GM12892 (cell line): ENCODE measurements around the gene FCRL2. TPM values are rescaled to one million over a fixed set of nuclear protein-coding genes. Genes with fewer than 3 reads are reported as not detected.
A peak's percentile ranks its signal among the peaks of the same experiment; 100 is the strongest.

Source experiments
- DNase-seq: peaks from one replicate; pipeline ENCODE4 v3.0.0; 2011; ENCODE audit not compliant: insufficient read length
- FAIRE-seq: peaks from 2 replicates; lab custom pipeline; 2011; peaks lifted over from hg19 to GRCh38; lab: Jason Lieb, UNC
- POLR2A ChIP-seq: IDR thresholded peaks from 2 replicates; pipeline ENCODE4 v1.6.1; 2011; ENCODE audit warnings: low read depth, low read length, control low read depth
- POLR2AphosphoS5 ChIP-seq: IDR thresholded peaks from 2 replicates; pipeline ENCODE4 v1.6.1; 2011; ENCODE audit warnings: low read depth, low read length, control low read depth
- TAF1 ChIP-seq: IDR thresholded peaks from 2 replicates; pipeline ENCODE4 v1.6.1; 2011; ENCODE audit warnings: low read depth, mild to moderate bottlenecking, control low read depth, low read length, borderline replicate concordance
- polyA plus RNA-seq: library from polyadenylated mRNA; unstranded; fragments of >200 nt; gene quantifications from one replicate; pipeline ENCODE4 v1.2.1, GENCODE V29; 2012; ENCODE audit warnings: missing spikeins, inconsistent platforms; ENCODE audit not compliant: missing spikeins

Gene FCRL2, protein sequence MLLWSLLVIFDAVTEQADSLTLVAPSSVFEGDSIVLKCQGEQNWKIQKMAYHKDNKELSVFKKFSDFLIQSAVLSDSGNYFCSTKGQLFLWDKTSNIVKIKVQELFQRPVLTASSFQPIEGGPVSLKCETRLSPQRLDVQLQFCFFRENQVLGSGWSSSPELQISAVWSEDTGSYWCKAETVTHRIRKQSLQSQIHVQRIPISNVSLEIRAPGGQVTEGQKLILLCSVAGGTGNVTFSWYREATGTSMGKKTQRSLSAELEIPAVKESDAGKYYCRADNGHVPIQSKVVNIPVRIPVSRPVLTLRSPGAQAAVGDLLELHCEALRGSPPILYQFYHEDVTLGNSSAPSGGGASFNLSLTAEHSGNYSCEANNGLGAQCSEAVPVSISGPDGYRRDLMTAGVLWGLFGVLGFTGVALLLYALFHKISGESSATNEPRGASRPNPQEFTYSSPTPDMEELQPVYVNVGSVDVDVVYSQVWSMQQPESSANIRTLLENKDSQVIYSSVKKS
- polyA plus RNA-seq: 0.21 TPM

DNA sequence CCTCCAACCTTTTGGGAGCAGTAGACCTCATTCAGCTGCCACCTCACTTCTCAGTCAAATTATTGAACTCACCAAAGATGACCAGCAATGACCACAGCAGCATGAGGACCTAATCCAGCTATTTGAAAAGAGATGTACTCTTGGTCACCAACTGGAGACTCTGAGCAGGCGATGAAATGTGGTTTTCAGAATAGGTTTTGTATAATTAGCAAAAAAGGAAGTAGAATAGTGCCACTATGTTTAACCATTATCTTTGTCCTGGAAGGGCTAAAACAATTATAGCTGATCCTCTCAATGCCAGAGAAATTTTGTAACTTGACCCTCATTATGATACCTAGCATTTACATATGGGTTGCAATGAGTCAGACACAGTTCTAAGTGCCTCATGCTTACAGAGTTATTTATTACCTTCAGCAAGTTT is at the start of gene FCRL2:
Gene FCRL2, minus strand, starts transcription at position 162 of the 421 bp plus-strand sequence. Its CDS starts 59 bp downstream, at position 103.
- no peak for DNase-seq
- peak; percentile 81 for FAIRE-seq
- TF ChIP-seq POLR2AphosphoS5 (no peak), TAF1 (no peak), POLR2A (no peak)

DNA sequence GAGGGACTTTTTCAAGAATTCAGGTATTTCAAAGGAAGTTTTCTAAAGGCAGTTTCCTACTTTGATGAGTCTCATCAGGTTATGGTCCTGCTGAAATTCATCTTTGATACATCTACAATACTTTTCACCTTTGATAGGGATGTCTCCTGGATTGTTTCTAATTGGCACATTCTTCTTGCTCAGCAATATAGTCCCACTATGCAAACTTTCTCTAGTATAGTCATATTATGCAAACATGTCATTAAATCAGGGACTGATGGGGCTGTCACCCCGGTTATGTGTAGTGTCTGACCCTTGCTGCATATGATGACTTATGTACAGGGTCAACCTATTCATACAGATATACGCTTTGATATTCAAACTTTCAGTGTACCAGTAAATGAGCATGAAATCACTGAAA is 43.4 kb upstream of the FCRL2 start:
- TF ChIP-seq TAF1: no peak
- no peak for TF ChIP-seq POLR2AphosphoS5
- no peak for TF ChIP-seq POLR2A
- FAIRE-seq (no peak), DNase-seq (no peak)

DNA sequence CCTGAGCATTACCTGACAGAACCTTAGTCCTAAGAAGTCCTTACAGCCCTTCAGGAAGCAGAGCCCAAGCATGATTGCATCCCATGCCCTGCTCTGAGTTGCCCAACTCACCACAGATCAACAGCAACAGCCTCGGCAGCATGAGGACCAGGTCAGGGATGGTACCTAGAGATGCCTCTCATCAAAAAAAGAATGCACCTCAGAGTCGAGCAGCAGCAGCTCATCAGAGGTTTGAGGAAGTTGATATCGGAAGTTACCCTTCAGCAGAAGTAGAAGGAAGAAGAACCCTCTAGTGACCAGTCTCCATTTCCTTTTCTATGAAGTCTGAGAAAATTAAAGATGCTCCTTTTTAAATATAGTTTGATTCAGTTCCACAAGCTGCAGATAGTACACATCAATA is 43.0 kb upstream of the FCRL2 start, which contains the start of gene FCRL1:
Gene FCRL1, minus strand, starts transcription at position 225 of the 400 bp plus-strand sequence. Its CDS starts 83 bp downstream, at position 142.
- DNase-seq: no peak
- TF ChIP-seq TAF1 (no peak), POLR2A (no peak), POLR2AphosphoS5 (no peak)
- FAIRE-seq: no peak

DNA sequence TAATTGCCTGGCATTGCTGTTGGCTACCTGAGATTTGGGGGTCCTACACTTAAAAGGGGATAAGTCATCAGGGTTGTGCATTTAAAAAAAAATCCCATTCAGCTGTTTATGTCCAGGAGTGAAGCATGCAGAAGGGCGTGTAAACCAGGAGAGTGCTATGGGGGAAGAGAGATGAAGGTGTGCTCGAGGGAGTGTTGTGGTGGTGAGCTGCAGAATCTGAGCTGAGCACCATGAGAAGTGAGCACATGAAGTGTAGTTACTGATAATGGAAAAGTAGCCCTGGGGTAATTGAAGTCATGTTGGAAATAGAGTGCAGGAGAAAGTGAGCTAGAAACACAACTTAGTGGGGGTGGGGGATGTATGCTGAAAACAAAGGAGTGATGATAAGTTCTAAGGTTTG is 42.3 kb upstream of the FCRL2 start:
- FAIRE-seq (no peak), DNase-seq (no peak)
- no peak for TF ChIP-seq POLR2A
- no peak for TF ChIP-seq TAF1
- no peak for TF ChIP-seq POLR2AphosphoS5

DNA sequence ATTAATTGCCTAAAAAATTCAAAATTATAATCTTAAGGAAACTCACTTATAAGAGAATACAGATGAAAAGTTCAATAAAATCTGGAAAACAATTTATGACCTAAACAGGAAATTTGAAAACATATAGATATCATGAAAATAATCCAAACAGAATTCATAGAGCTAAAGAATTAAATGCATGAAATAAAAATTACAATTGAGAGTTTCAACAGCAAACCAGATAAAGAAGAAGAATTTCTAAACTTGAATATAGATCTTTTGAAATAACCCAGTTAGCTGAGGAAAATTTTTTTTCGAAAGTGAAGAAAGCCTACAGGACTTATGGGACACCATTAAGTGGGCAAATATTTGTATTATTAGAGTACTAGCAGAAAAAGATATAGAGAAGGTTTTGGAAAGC is 36.3 kb upstream of the FCRL2 start:
- FAIRE-seq: no peak
- DNase-seq: no peak
- TF ChIP-seq POLR2A: no peak
- no peak for TF ChIP-seq TAF1
- no peak for TF ChIP-seq POLR2AphosphoS5

DNA sequence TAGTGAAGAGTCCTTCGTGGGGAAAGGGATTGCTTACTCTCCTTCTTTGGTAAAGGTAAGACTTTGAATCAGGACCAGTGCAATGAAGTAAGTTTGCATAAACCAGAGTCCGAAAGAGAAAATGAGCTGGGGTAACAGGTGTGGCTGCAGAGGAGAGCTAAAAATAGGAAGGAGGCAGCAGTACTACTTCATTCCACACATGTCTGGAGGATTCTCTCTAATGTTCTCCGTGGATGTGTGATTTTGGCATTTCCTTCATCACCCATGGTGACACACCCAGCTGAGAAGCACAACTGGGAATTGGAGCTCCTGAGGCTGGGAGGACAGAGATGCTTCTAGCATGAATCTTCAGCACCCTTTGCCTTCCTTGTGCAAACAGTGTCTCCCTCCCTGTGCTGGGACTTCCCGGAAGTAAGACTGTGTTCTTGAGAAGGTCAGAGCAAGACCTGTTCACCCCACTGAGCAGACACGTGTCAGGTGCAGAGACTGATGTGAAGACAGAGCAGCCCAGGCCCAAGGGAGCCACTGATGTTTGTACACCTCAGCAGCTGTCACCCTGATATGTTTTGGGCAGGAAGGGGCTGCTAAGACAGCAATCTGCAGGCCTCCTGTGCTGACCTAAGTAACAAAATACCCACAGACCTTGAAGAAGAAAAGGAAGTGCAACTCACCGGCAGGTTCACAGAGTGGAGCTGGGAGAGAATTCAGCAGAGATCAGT is 29.7 kb upstream of the FCRL2 start:
- DNase-seq (no peak), FAIRE-seq (peak; percentile 97)
- no peak for TF ChIP-seq POLR2AphosphoS5
- TF ChIP-seq TAF1: no peak
- TF ChIP-seq POLR2A: no peak

DNA sequence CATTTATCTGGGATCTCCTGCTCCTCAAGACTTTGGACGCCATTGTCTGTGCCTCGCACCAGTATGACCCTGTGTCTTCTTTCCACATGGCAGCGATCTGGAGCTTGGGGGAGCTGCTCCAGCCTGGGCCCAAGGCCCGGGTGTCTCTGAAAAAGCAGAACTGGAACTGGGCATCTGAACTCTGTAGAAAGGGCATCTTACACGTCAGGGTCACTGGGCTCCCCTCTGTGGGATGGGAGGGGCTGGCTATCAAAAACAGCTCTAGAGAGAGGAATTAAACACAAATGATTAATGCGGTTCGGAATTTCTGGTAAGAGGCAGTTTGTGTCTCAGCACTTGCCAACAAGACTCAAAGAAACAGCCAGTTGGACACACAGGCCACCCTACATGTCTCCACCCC is 26.9 kb upstream of the FCRL2 start:
- FAIRE-seq: no peak
- TF ChIP-seq TAF1 (no peak), POLR2AphosphoS5 (no peak), POLR2A (no peak)
- no peak for DNase-seq

DNA sequence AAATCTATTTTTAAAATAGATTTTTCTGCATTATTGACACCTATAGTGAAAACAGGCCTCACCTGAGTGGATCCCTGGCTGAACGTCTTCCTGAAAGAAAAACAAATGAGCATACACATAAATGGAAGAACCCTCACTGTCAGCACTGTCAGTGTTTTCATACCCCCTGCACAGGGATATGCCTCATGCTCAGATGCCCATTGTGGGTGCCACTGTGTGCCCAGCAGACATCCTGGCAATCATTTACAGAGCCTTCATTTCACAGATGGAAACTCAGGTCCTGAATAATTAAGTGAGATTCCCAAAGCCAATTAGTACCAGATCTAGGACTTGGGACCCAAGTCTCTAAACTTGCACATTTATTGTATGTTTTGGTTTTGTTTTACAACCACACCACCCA is 23.1 kb upstream of the FCRL2 start:
- TF ChIP-seq TAF1 (no peak), POLR2AphosphoS5 (no peak), POLR2A (no peak)
- DNase-seq (no peak), FAIRE-seq (no peak)

DNA sequence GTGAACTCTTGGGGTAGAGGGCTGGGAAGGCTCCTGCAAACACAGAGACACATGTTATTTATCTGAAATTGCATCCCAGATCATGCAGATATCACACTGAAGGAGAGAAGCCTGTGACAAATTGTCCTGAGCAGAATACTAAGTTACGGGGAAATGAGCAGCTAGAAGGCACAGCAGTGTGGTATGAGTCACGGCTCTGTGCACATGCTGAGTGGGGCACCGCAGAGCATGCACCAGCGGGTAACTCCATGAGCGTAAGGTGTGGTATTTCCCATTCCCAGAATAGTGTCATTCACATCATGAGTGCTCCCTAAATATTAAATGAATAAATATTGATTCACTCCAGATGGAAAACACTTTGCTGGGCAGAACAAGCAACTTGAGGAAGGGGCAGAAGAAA is 21.3 kb upstream of the FCRL2 start:
- no peak for TF ChIP-seq POLR2AphosphoS5
- no peak for TF ChIP-seq POLR2A
- TF ChIP-seq TAF1: no peak
- no peak for DNase-seq
- FAIRE-seq: no peak

DNA sequence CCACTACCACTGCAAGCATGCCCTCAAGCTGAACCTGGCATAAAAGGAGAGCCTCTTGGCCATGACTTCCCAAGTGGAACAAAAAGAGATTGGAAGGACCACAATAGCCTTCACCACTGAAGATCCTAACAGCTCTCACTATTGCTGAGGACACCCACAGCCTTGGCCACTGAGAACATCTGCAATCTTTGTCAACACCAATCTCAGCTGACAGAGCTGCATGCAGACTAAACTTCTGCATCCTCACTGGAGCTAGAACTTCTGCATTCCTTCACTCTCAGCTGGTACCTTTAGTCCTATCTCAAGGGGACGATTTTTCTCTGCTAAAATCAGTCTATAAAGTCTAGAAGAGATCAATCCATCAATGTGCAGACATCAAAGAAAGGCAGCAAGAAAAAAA is 8.3 kb upstream of the FCRL2 start:
- TF ChIP-seq POLR2A: no peak
- no peak for TF ChIP-seq POLR2AphosphoS5
- no peak for TF ChIP-seq TAF1
- DNase-seq (no peak), FAIRE-seq (no peak)

DNA sequence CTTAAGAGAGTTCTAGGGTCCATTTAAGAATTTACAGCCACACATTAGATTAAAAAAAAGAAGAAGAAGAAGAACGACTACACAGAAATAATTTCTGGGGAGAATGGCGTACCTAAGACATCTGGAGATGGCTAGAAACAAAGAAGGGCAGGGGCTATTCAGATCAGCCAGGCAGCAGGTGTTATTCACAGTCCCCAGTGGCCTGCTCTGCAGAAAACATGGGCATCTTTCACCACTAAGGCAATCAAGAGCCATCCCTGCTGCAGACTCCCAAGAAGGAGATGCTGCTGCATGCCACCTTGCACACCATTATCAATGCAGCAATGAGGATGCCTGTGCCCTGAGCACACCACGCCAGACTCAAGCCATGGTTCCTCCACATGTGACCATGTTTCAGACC is 7.9 kb upstream of the FCRL2 start:
- no peak for FAIRE-seq
- DNase-seq: no peak
- TF ChIP-seq POLR2AphosphoS5: no peak
- TF ChIP-seq TAF1: no peak
- TF ChIP-seq POLR2A: no peak

DNA sequence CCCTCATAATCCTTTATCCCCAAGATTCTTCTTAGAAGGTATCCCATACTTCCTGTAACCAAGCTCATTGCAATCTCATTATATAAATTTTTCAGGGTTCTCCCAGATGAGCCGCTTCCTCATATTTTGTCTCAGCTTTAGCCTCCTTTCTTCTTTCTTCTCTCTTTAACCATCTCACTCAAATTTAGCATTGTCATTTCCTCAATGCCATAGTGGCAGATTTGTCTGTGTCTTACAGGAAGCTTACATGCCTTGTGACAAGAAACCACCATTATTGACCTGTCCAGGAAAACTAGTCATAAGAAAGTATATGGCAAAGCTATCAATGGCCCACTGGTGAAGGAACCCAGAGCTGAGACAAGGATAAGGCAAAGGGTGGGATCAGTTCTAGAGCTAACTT is 6.0 kb upstream of the FCRL2 start:
- peak; percentile 51 for FAIRE-seq
- no peak for TF ChIP-seq POLR2AphosphoS5
- no peak for TF ChIP-seq POLR2A
- TF ChIP-seq TAF1: no peak
- DNase-seq: no peak
